ENCODE data around the gene CTSH. TPM values are rescaled to one million over a fixed set of nuclear protein-coding genes. Genes with fewer than 3 reads are reported as not detected.
"Not testable (repeated sequence)": the region's sequence is repeated elsewhere in the genome, so short reads cannot be mapped to it uniquely, and the experiment has no call there.

The CTSH gene
- total RNA-seq, 4 donors from 2014 or later: 8.6 to 70.2 (median 41.0) TPM

- in situ Hi-C loops (cut with MboI; ENCODE audit: low pct_ligation_motif_present in 1 of 4, low pct_unique_long_range_greater_than_20kb in 1 of 4, low sequenced_read_pairs in 3 of 4): no loop called here
- Histone ChIP-seq H3K4me1 (no peaks in the 10 kb centered on the region), H3K36me3 (no peaks in the 10 kb centered on the region), H3K9me3 (no peaks in the 10 kb centered on the region), H3K27me3 (no peaks in the 10 kb centered on the region), H3K4me3 (no peak overlapping the region), H3K27ac (no peak overlapping the region)
- intact Hi-C loops (cut with DNase I; ENCODE audit: low total_unique reads): no loop called here
- no peak for DNase-seq
- no peak for TF ChIP-seq CTCF (IDR thresholded peaks at IDR 0.05)
- TF ChIP-seq POLR2A (IDR thresholded peaks at IDR 0.05): no peak
- TF ChIP-seq POLR2AphosphoS5 (IDR thresholded peaks at IDR 0.05): no peak
- TF ChIP-seq EP300 (IDR thresholded peaks at IDR 0.05; ENCODE audit: low read depth): no peak
- WGBS, 2 donors (ENCODE audit: low coverage in 1 of 2): 93 to 94% methylated on average over 3 to 14 of the region's 14 CpGs
These were observed 16.2 kb downstream of the CTSH start for GRCh38 chr15:78928616-78929093.

- intact Hi-C loops (cut with DNase I; ENCODE audit: low total_unique reads); H3K27me3 ChIP-seq; in situ Hi-C loops (cut with MboI; ENCODE audit: low pct_ligation_motif_present in 1 of 4, low pct_unique_long_range_greater_than_20kb in 1 of 4, low sequenced_read_pairs in 3 of 4); H3K36me3 ChIP-seq; H3K4me1 ChIP-seq; DNase-seq; H3K27ac ChIP-seq; H3K9me3 ChIP-seq; H3K4me3 ChIP-seq: not testable (repeated sequence)
- peak in 1 of 3 donors; percentile 7 for TF ChIP-seq POLR2AphosphoS5 (IDR thresholded peaks at IDR 0.05)
- WGBS, 2 donors (ENCODE audit: low coverage in 1 of 2): 96% methylated on average over 14 of the region's 14 CpGs; no CpG with 5 or more reads in 1 of the 2 donors
These were observed 16.7 kb downstream of the CTSH start for GRCh38 chr15:78928176-78928575.

- H3K27ac ChIP-seq: no peak overlapping the region
- H3K4me1 ChIP-seq: no peaks in the 10 kb centered on the region
- TF ChIP-seq EP300 (IDR thresholded peaks at IDR 0.05; ENCODE audit: low read depth) (no peak), CTCF (IDR thresholded peaks at IDR 0.05) (no peak), POLR2AphosphoS5 (IDR thresholded peaks at IDR 0.05) (no peak), POLR2A (IDR thresholded peaks at IDR 0.05) (no peak)
- no peaks in the 10 kb centered on the region for H3K27me3 ChIP-seq
- no peak overlapping the region for H3K4me3 ChIP-seq
- no peak for DNase-seq
- peaks cover 0 to 8% (median 0%) of the 10 kb centered on the region in 4 donors for H3K36me3 ChIP-seq
- H3K9me3 ChIP-seq: no peaks in the 10 kb centered on the region
- intact Hi-C loops (cut with DNase I; ENCODE audit: low total_unique reads): no loop called here
- in situ Hi-C loops (cut with MboI; ENCODE audit: low pct_ligation_motif_present in 1 of 4, low pct_unique_long_range_greater_than_20kb in 1 of 4, low sequenced_read_pairs in 3 of 4): no loop called here
- WGBS, 2 donors (ENCODE audit: low coverage in 1 of 2): 80 to 86% methylated on average over 10 to 17 of the region's 17 CpGs
These were observed 17.6 kb downstream of the CTSH start for GRCh38 chr15:78927077-78927790.

- Histone ChIP-seq H3K27me3 (no peaks in the 10 kb centered on the region), H3K4me3 (no peak overlapping the region), H3K4me1 (no peaks in the 10 kb centered on the region), H3K9me3 (no peaks in the 10 kb centered on the region), H3K27ac (no peak overlapping the region), H3K36me3 (peaks cover 0 to 18% (median 0%) of the 10 kb centered on the region in 4 donors)
- intact Hi-C loops (cut with DNase I; ENCODE audit: low total_unique reads) (no loop called here), in situ Hi-C loops (cut with MboI; ENCODE audit: low pct_ligation_motif_present in 1 of 4, low pct_unique_long_range_greater_than_20kb in 1 of 4, low sequenced_read_pairs in 3 of 4) (no loop called here)
- no peak for DNase-seq
- TF ChIP-seq CTCF (IDR thresholded peaks at IDR 0.05) (no peak), EP300 (IDR thresholded peaks at IDR 0.05; ENCODE audit: low read depth) (no peak), POLR2AphosphoS5 (IDR thresholded peaks at IDR 0.05) (no peak), POLR2A (IDR thresholded peaks at IDR 0.05) (no peak)
- WGBS, 2 donors (ENCODE audit: low coverage in 1 of 2): 95% methylated on average over 5 of the region's 5 CpGs; no CpG with 5 or more reads in 1 of the 2 donors
These were observed 18.7 kb downstream of the CTSH start for GRCh38 chr15:78925956-78926743.

Data from transverse colon (tissue), 4 donors.